ENCODE measurements around the gene UBC.
"Not testable (repeated sequence)": the region's sequence is repeated elsewhere in the genome, so short reads cannot be mapped to it uniquely, and the experiment has no call there.

GRCh38 chr12:124880335-124880734, 34.1 kb downstream of the UBC start:
- not testable (repeated sequence) for TF ChIP-seq CTCF (conservative IDR thresholded peaks at IDR 0.05; ENCODE audit: low read length); EZH2phosphoT487 (IDR thresholded peaks at IDR 0.05; ENCODE audit: borderline replicate concordance)

Measured in Loucy (cell line).